Retinal pigment epithelial cell (primary cell): ENCODE data around the gene TMEM143.

Experiments
- DNase-seq: peaks from one replicate; pipeline ENCODE4 v3.0.0-alpha.2; 2010; ENCODE audit warnings: low read depth
- H3K4me3 ChIP-seq: 2 replicates; pipeline ENCODE4 v1.5.1; 2011; ENCODE audit warnings: mild to moderate bottlenecking, low read length, control low read depth, moderate library complexity
- TF ChIP-seq, protein P1 (sequence below): conservative IDR thresholded peaks from 2 replicates; pipeline ENCODE4 v1.5.1; 2011; ENCODE audit warnings: low read depth, low read length, control low read depth, inconsistent platforms

TMEM143 gene

DNA sequence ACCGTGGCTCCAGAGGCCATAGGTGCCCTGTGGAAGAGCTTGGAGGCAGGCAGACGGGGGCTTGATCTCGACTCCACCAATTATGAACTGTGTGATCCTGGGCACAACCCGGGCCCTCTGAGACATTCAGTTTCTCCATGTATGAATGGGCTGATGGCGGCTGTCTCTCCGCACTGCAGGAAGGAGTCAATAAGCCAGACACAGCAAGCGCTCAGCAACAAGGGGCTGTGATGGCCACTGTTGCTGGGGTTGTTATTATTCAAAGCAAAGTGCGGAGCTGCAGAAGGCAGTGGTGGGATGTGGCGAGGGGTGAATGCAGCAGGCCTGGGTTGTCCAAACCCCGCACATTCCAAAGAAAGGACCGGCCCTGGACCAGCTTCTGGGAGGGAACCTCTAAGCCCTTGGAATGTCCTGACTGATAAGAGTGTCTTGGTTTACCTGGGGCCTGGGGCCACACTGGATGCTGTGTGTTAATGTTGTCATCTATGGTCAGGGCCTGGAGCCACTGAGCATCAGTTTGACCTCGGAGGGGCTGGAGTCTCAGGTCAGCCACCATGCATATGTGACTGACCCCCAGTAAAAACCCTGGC, 8.3 kb downstream of the TMEM143 start:
- TF ChIP-seq, protein P1, sequence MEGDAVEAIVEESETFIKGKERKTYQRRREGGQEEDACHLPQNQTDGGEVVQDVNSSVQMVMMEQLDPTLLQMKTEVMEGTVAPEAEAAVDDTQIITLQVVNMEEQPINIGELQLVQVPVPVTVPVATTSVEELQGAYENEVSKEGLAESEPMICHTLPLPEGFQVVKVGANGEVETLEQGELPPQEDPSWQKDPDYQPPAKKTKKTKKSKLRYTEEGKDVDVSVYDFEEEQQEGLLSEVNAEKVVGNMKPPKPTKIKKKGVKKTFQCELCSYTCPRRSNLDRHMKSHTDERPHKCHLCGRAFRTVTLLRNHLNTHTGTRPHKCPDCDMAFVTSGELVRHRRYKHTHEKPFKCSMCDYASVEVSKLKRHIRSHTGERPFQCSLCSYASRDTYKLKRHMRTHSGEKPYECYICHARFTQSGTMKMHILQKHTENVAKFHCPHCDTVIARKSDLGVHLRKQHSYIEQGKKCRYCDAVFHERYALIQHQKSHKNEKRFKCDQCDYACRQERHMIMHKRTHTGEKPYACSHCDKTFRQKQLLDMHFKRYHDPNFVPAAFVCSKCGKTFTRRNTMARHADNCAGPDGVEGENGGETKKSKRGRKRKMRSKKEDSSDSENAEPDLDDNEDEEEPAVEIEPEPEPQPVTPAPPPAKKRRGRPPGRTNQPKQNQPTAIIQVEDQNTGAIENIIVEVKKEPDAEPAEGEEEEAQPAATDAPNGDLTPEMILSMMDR, result no peak
- H3K4me3 ChIP-seq, result no peak overlapping the region

DNA sequence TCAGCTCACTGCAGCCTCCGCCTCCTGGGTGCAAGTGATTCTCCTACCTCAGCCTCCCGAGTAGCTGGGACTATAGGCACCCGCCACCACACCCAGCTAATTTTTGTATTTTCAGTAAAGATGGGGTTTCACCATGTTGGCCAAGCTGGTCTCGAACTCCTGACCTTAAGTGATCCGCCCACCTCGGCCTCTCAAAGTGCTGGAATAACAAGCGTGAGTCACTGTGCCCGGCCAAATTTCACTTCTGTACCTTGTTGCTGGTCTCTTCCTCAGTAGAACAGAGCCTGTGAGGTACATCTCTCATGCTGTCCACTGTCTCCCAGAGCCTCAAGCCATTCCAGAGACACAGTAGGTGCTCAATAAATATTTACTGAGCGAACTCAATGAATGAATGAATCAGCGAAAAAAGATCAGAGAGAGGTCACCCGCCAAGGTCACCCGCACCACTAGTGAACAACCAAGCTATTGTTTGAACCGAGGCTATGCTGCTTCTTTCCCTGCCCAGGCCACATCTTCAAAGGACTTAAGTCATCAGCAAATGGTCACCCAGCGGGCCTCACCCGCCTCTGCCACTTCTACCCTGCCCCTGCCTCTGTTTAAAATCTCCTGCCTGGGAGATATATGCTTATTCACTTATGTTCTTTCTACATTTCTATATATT, 9.3 kb downstream of the TMEM143 start:
- TF ChIP-seq, protein P1, result no peak
- no peak for DNase-seq
- no peak overlapping the region for H3K4me3 ChIP-seq

More for the DNA sequence above, 8.3 kb downstream of the TMEM143 start:
- no peak for DNase-seq

DNA sequence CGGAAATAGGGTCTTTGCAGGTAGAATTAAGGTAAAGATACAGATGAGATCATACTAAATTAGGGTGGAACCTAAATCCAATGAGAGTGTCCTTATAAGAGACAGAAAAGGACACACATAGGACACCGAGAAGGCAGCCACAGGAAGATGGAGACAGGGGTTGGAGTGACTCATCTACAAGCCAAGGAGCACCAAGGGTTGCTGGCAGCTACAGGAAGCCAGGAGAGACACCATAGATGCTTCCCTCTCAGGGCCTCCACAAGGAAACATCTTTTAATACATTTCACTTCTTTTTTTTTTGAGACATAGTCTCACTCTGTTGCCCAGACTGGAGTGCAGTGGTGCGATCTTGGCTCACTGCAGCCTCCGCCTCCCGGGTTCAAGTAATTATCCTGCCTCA, 10.1 kb downstream of the TMEM143 start:
- no peak overlapping the region for H3K4me3 ChIP-seq
- DNase-seq, result no peak
- TF ChIP-seq, protein P1, result no peak

DNA sequence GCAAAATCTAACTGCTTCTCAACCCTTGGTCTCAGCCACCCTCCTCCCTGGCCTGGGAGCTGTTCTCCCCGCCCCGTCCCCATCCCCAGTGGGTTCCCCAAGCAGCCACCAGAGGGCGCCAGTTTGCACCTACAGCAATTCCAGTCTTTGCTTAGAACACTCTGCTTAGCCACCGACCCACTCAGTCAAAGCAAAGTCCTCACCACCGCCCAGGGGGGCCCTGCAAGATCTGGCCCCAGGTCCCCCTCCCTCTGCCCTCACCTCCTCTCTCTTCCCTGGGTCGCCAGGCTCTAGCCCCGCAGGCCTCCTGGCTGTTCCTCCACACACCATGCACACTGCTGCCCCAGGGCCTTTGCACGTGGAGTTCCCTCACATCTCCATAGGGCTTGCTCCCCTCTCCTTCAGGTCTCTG, 12.4 kb downstream of the TMEM143 start:
- DNase-seq, result no peak
- TF ChIP-seq, protein P1, result peak; percentile 87

DNA sequence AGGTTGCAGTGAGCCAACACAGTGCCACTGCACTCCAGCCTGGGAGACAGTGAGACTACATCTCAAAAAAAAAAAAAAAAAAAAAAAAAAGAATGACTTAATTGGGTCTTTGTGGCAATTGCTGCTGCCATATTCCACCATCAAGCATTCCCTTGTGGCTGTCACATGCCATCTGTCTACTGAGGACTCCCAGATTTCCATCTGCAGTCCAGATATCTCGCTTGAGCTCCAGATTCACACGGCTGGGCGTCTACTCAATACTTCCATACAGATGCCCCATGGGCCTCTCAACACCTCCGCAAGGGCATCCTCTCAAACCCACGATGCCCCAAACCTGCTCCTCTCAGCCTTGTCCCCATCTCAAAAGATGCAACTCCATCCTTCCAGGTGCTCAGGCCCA, 12.9 kb downstream of the TMEM143 start:
- DNase-seq, result no peak
- no peak overlapping the region for H3K4me3 ChIP-seq
- TF ChIP-seq, protein P1, result no peak

More for the DNA sequence above, 12.4 kb downstream of the TMEM143 start:
- no peak overlapping the region for H3K4me3 ChIP-seq

DNA sequence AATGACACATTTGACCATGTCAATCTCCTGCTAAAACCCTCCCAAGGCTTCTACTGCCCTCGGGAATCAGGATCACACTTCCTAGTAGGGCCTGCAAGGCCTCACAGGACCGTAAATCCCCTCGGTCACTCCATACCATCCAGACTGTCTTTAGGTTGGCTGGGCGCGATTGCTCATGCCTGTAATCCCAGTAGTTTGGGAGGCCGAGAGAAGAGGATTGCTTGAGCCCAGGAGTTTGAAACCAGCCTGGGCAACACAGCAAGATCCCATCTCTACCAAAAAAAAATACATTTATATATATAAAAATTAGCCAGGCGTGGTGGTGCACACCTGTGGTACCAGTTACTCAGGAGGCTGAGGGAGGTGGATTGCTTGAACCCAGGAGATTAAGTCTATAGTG, 15.0 kb downstream of the TMEM143 start:
- H3K4me3 ChIP-seq, result no peak overlapping the region
- TF ChIP-seq, protein P1, result no peak
- no peak for DNase-seq

DNA sequence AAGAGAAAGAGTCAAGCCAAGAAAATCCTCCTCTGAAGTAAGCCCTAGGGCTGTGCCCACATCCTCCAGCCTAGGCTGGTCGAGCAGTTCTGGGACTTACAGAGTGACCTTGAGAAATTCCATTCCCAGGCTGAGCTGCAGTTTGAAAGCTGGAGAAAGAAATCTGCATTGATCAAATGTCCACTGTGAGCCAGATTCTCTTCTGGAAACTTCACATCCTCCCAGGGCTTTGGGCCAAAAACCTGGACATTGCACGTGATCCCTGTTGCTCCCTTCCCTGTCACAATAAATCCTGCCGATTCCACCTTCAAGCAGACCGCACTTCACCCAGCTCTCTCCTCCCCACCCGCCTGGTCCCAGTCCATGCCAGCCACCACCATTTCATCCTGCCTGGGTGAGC, 15.7 kb downstream of the TMEM143 start:
- no peak overlapping the region for H3K4me3 ChIP-seq
- no peak for DNase-seq
- TF ChIP-seq, protein P1, result no peak
